Left lung (tissue), 14 donors: ENCODE measurements around the gene EIF2B1. TPM values are rescaled to one million over a fixed set of nuclear protein-coding genes. Genes with fewer than 3 reads are reported as not detected.

Experiments used
- ATAC-seq: fragments of 200-7000 bp; cut with Tn5 transposase; one replicate; pipeline ENCODE4 v1.9.1; 2020; ENCODE audit warnings: moderate library complexity
- DNase-seq, 4 donors: peaks; one replicate each; pipeline ENCODE4 v3.0.0-alpha.2; 2013 to 2020
- H3K27ac ChIP-seq, 2 donors: fragments of 200-600 bp; sonication (generic) in 1 of 2; one replicate each; pipeline versions ENCODE4 v1.5.0 to v1.8.0; 2020 to 2021
- H3K27me3 ChIP-seq, 2 donors: fragments of 200-600 bp; sonication (generic) in 1 of 2; one replicate each; pipeline versions ENCODE4 v1.5.0 to v1.8.0; 2020 to 2021
- H3K36me3 ChIP-seq, 2 donors: fragments of 200-600 bp; sonication (generic) in 1 of 2; one replicate each; pipeline versions ENCODE4 v1.5.0 to v1.8.0; 2020 to 2021
- H3K4me1 ChIP-seq, 2 donors: fragments of 200-600 bp; one replicate each; pipeline ENCODE4 v1.8.0; 2021
- H3K4me3 ChIP-seq, 2 donors: fragments of 200-600 bp; sonication (generic) in 1 of 2; one replicate each; pipeline versions ENCODE4 v1.5.0 to v1.8.0; 2020 to 2021; ENCODE audit warnings: mild to moderate bottlenecking in 1 of 2
- H3K9me3 ChIP-seq, 2 donors: fragments of 200-600 bp; sonication (generic) in 1 of 2; one replicate each; pipeline versions ENCODE4 v1.5.0 to v1.8.0; 2020 to 2021
- CTCF ChIP-seq, 2 donors: fragments of 200-600 bp; sonication (generic) in 1 of 2; IDR thresholded peaks; one replicate each; pipeline versions ENCODE4 v1.5.0 to v1.8.0; 2021; ENCODE audit warnings: antibody characterized with exemption in 2 of 2
- intact Hi-C, 2 donors: fragments of 100-400 bp; cut with DNase I; formaldehyde crosslinking; loops; one replicate each; pipeline versions ENCODE4 v1.11.2 to v1.14.2; 2022
- long read RNA-seq, 12 donors: library from polyadenylated mRNA in 2 of 12; unstranded in 2 of 12; transcript quantifications; one replicate each; pipeline ENCODE4 v2.0.0 and lab custom pipeline, GENCODE V29; 2019 to 2026
- polyA plus RNA-seq, 6 donors: library from polyadenylated mRNA; unstranded; fragments of 120-200 nt; gene quantifications; one replicate each; pipeline ENCODE4 v1.2.1, GENCODE V29; 2013; ENCODE audit not compliant: insufficient read length in 6 of 6
- total RNA-seq, 2 donors: library from RNA; stranded (reverse); fragmentation: NEBNext Ultra II Directional; extraction: Animal tissue kit (Norgen Biotek cat#: 25700); gene quantifications; one replicate each; pipeline ENCODE4 v1.2.1, GENCODE V29; 2021
- donor health status: DM: no; HTN: yes; CAD: no.
- donor health status: DM: no; HTN: no; CAD: no.

EIF2B1 gene
- total RNA-seq (10 to 100 TPM; 40.7 to 42.7 TPM), polyA plus RNA-seq (10 to 100 TPM; 65.6 to 73.4 (median 68.4) TPM)
- long read RNA-seq, donor 1, transcript EIF2B1-202 (4 exons, 622 nt), result minor isoform, 9 of 76 reads
- long read RNA-seq, donor 1, transcript EIF2B1-204 (5 exons, 1,768 nt), result minor isoform, 16 of 76 reads
- long read RNA-seq, donor 1, transcript EIF2B1-201 (9 exons, 2,477 nt), result major isoform, 29 of 76 reads
- long read RNA-seq, donor 1, partial matches to known transcripts, result 22 of 76 reads
- long read RNA-seq, donor 1, other reads (novel, unspliced or antisense), result 0 of 76 reads
- long read RNA-seq, donor 2, transcript EIF2B1-202 (4 exons, 622 nt), result minor isoform, 6 of 39 reads
- long read RNA-seq, donor 2, transcript EIF2B1-204 (5 exons, 1,768 nt), result minor isoform, 7 of 39 reads
- long read RNA-seq, donor 2, transcript EIF2B1-201 (9 exons, 2,477 nt), result major isoform, 18 of 39 reads
- long read RNA-seq, donor 2, partial matches to known transcripts, result 8 of 39 reads
- long read RNA-seq, donor 2, other reads (novel, unspliced or antisense), result 0 of 39 reads
- long read RNA-seq, donor 3, transcript EIF2B1-201 (9 exons, 2,477 nt), result major isoform, 16 of 19 reads
- long read RNA-seq, donor 3, partial matches to known transcripts, result 0 of 19 reads
- long read RNA-seq, donor 3, other reads (novel, unspliced or antisense), result 0 of 19 reads
- long read RNA-seq, donor 4, transcript EIF2B1-201 (9 exons, 2,477 nt), result major isoform, 24 of 28 reads
- long read RNA-seq, donor 4, partial matches to known transcripts, result 0 of 28 reads
- long read RNA-seq, donor 4, other reads (novel, unspliced or antisense), result 2 of 28 reads
- long read RNA-seq, donor 5, transcript EIF2B1-201 (9 exons, 2,477 nt), result major isoform, 19 of 39 reads
- long read RNA-seq, donor 5, transcript EIF2B1-204 (5 exons, 1,768 nt), result minor isoform, 9 of 39 reads
- long read RNA-seq, donor 5, partial matches to known transcripts, result 9 of 39 reads
- long read RNA-seq, donor 5, other reads (novel, unspliced or antisense), result 0 of 39 reads
- long read RNA-seq, donor 6, transcript EIF2B1-201 (9 exons, 2,477 nt), result major isoform, 19 of 66 reads
- long read RNA-seq, donor 6, transcript EIF2B1-202 (4 exons, 622 nt), result minor isoform, 5 of 66 reads
- long read RNA-seq, donor 6, partial matches to known transcripts, result 41 of 66 reads
- long read RNA-seq, donor 6, other reads (novel, unspliced or antisense), result 0 of 66 reads
- long read RNA-seq, donor 7, transcript EIF2B1-201 (9 exons, 2,477 nt), result major isoform, 9 of 18 reads
- long read RNA-seq, donor 7, partial matches to known transcripts, result 5 of 18 reads
- long read RNA-seq, donor 7, other reads (novel, unspliced or antisense), result 0 of 18 reads
- long read RNA-seq, donor 8, transcript EIF2B1-201 (9 exons, 2,477 nt), result major isoform, 23 of 33 reads
- long read RNA-seq, donor 8, transcript EIF2B1-204 (5 exons, 1,768 nt), result minor isoform, 7 of 33 reads
- long read RNA-seq, donor 8, partial matches to known transcripts, result 0 of 33 reads
- long read RNA-seq, donor 8, other reads (novel, unspliced or antisense), result 0 of 33 reads
- long read RNA-seq, donor 9, result 0 reads
- long read RNA-seq, donor 10, transcript EIF2B1-201 (9 exons, 2,477 nt), result major isoform, 35 of 44 reads
- long read RNA-seq, donor 10, partial matches to known transcripts, result 3 of 44 reads
- long read RNA-seq, donor 10, other reads (novel, unspliced or antisense), result 6 of 44 reads
- long read RNA-seq, donor 11, transcript EIF2B1-201 (9 exons, 2,477 nt), result major isoform, 16 of 31 reads
- long read RNA-seq, donor 11, partial matches to known transcripts, result 10 of 31 reads
- long read RNA-seq, donor 11, other reads (novel, unspliced or antisense), result 0 of 31 reads
- long read RNA-seq, donor 12, transcript EIF2B1-201 (9 exons, 2,477 nt), result major isoform, 17 of 29 reads
- long read RNA-seq, donor 12, partial matches to known transcripts, result 7 of 29 reads
- long read RNA-seq, donor 12, other reads (novel, unspliced or antisense), result 0 of 29 reads

DNA sequence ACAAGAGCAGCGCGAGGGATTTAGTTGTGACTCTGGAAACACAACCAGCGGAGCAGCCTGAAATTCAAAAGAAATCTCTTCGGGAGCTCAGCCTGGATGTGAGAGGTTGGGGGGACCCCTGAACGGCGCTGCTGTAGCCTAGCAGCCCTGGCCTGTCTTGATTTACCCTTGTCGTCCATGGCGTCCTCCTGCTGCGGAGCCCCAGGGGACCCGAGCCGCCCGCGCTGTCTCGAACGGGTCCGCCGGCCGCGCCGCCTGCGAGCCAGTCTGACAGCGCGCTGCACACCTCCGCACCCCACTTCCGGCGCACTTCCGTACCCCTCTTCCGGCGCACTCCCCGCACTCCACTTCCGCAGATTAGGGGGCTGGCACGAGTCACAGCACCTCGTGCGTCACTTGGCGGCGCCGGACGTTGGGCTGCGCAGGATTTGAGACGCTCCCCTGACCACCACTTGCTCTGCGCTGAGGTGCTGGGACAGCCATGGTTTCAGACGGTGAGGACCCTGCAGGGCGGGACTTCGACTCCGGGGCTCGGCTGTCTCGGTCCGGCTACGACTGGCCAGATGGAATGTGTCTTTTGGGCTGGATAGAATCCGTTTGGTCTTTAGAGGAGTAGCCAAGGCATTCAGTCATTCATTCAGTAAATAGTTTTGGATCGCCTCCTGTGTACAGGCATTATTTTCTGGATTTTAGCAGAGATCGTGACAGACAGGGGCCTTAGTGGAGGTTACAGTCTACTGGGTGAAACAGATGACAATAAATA is at the start of gene EIF2B1, which contains the start of gene GTF2H3:
TSS of gene EIF2B1 (minus strand) at position 308 of the 763 bp plus-strand sequence. CDS start at position 179, 129 bp downstream.
TSS of gene GTF2H3 (plus strand) at position 451 of the 763 bp plus-strand sequence. CDS start at position 482, 31 bp downstream.
- H3K9me3 ChIP-seq, result no peaks in the 10 kb centered on the region
- DNase-seq, result peak; percentile 96 to 98 (median 96)
- intact Hi-C loops, result no loop called here
- ATAC-seq, result peak; percentile 99
- peaks cover 8 to 24% of the 10 kb centered on the region in 2 donors for H3K4me1 ChIP-seq
- H3K27me3 ChIP-seq, result no peaks in the 10 kb centered on the region
- peaks cover 4 to 36% of the 10 kb centered on the region in 2 donors for H3K36me3 ChIP-seq
- peak within 1 kb of the TSS; percentile 72 to 94 for H3K4me3 ChIP-seq
- no peak for TF ChIP-seq CTCF (IDR thresholded peaks at IDR 0.05)
- peak within 1 kb of the TSS; percentile 40 to 87 for H3K27ac ChIP-seq

GRCh38 chr12:123681605-123682004 is 48.1 kb upstream of the EIF2B1 start:
- Histone ChIP-seq H3K27me3 (no peaks in the 10 kb centered on the region), H3K9me3 (no peaks in the 10 kb centered on the region), H3K4me1 (peaks cover 0 to 4% of the 10 kb centered on the region in 2 donors), H3K36me3 (peaks cover 0 to 15% of the 10 kb centered on the region in 2 donors), H3K4me3 (no peak overlapping the region), H3K27ac (no peak overlapping the region)
- intact Hi-C loops, result no loop called here
- DNase-seq (no peak), ATAC-seq (no peak)
- no peak for TF ChIP-seq CTCF (IDR thresholded peaks at IDR 0.05)

DNA sequence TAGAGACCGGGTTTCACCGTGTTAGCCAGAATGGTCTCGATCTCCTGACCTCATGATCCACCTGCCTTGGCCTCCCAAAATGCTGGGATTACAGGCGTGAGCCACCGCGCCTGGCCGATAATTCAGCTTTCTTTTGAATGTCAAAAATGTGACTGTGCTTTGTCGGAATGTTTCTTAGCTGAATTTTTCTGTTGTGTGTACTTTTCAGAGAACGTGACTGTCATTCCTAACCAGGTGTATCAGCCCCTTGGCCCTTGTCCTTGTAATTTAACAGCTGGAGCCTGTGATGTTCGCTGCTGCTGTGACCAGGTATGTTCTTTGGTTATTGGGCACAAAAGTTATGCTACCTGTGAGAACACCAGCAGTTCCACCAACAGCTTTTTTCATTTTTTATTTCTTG is 45.5 kb upstream of the EIF2B1 start:
- H3K36me3 ChIP-seq, result peaks cover 0 to 13% of the 10 kb centered on the region in 2 donors
- ATAC-seq, result no peak
- no peaks in the 10 kb centered on the region for H3K27me3 ChIP-seq
- no peak for DNase-seq
- H3K4me3 ChIP-seq, result no peak overlapping the region
- no peak for TF ChIP-seq CTCF (IDR thresholded peaks at IDR 0.05)
- H3K27ac ChIP-seq, result no peak overlapping the region
- H3K9me3 ChIP-seq, result no peaks in the 10 kb centered on the region
- H3K4me1 ChIP-seq, result peaks cover 0 to 4% of the 10 kb centered on the region in 2 donors
- intact Hi-C loops, result no loop called here
